K562 (cell line): Measurements from ENCODE around the gene USP12. TPM values are rescaled to one million over a fixed set of nuclear protein-coding genes. Genes with fewer than 3 reads are reported as not detected.

Experiments
- ARID1B ChIP-seq: fragments of 450-650 bp; IDR thresholded peaks from 2 replicates; pipeline ENCODE4 v1.6.1; 2016; ENCODE audit warnings: antibody characterized with exemption, mild to moderate bottlenecking, inconsistent platforms
- KAT2B ChIP-seq: IDR thresholded peaks from one replicate; pipeline ENCODE4 v1.6.1; 2012; ENCODE audit warnings: low read depth, mild to moderate bottlenecking, control low read depth, inconsistent platforms, low read length, moderate library complexity
- MED1 ChIP-seq: sonication (generic); formaldehyde crosslinking; IDR thresholded peaks from 2 replicates; pipeline ENCODE4 v1.8.1; 2023; ENCODE audit warnings: missing genetic modification reagents, borderline replicate concordance
- MIER1 ChIP-seq: fragments of 450-650 bp; IDR thresholded peaks from 2 replicates; pipeline ENCODE4 v1.6.1; 2016; ENCODE audit warnings: antibody characterized with exemption, mild to moderate bottlenecking, low read depth
- NFXL1 ChIP-seq: fragments of 450-650 bp; formaldehyde crosslinking; IDR thresholded peaks from 2 replicates; pipeline ENCODE4 v1.4.0; 2021; ENCODE audit warnings: mild to moderate bottlenecking
- NR0B1 ChIP-seq: fragments of 450-650 bp; IDR thresholded peaks from one replicate; pipeline ENCODE4 v1.6.1; 2018; ENCODE audit warnings: mild to moderate bottlenecking, moderate library complexity; ENCODE audit not compliant: partially characterized antibody
- SAFB2 ChIP-seq: fragments of 200-400 bp; formaldehyde crosslinking; IDR thresholded peaks from 2 replicates; pipeline ENCODE4 v1.6.1; 2018; ENCODE audit warnings: borderline replicate concordance, low read length, low read depth, moderate library complexity; ENCODE audit not compliant: severe bottlenecking
- SMARCA5 ChIP-seq: fragments of 450-650 bp; IDR thresholded peaks from 2 replicates; pipeline ENCODE4 v1.6.1; 2016
- SRSF1 ChIP-seq: fragments of 200-400 bp; formaldehyde crosslinking; IDR thresholded peaks from 2 replicates; pipeline ENCODE4 v1.6.1; 2017; ENCODE audit warnings: mild to moderate bottlenecking, low read depth, low read length, moderate library complexity
- TAF1 ChIP-seq: IDR thresholded peaks from 2 replicates; pipeline ENCODE4 v1.6.1; 2011; ENCODE audit warnings: mild to moderate bottlenecking, low read length, moderate library complexity; ENCODE audit not compliant: insufficient read depth, control insufficient read depth, severe bottlenecking; ENCODE audit errors: extremely low read depth
- TEAD2 ChIP-seq: fragments of 450-650 bp; IDR thresholded peaks from 2 replicates; pipeline ENCODE4 v1.6.1; 2016; ENCODE audit warnings: missing genetic modification characterization, control low read depth, missing compliant biosample characterization
- ZBTB17 ChIP-seq: fragments of 450-650 bp; formaldehyde crosslinking; IDR thresholded peaks from 2 replicates; pipeline ENCODE4 v1.4.0; 2020; ENCODE audit warnings: mild to moderate bottlenecking
- ZMIZ1 ChIP-seq, 2 experiments: fragments of 150-350 bp in 1 of 2; IDR thresholded peaks; 2 replicates each; pipeline ENCODE4 v1.6.1; 2012 to 2016; ENCODE audit warnings: low read depth in 2 of 2, low read length in 2 of 2, mild to moderate bottlenecking in 1 of 2, moderate library complexity in 1 of 2
- ZNF121 ChIP-seq: sonication (generic); formaldehyde crosslinking; conservative IDR thresholded peaks from 2 replicates; pipeline ENCODE4 v1.8.0; 2022; ENCODE audit warnings: missing genetic modification reagents
- ZNF197 ChIP-seq: fragments of 200-800 bp; sonication (Bioruptor generic); IDR thresholded peaks from 2 replicates; pipeline ENCODE4 v1.6.1; 2016; ENCODE audit warnings: low read depth, missing genetic modification characterization, missing compliant biosample characterization
- polyA plus RNA-seq, 8 experiments: library from polyadenylated mRNA; depleted of rRNA in 4 of 8; stranded (reverse) in 5 of 8; unstranded in 3 of 8; fragments of >200 nt; fragmentation: Nextera tagmentation in 2 of 8; fragmentation: Illumina TruSeq in 1 of 8; extraction: Ambion mirVana in 2 of 8; extraction: Trizol in 1 of 8; gene quantifications; 2 replicates each; pipeline versions ENCODE4 v1.2.1 to v1.2.3, GENCODE V29; 2011 to 2014; ENCODE audit warnings: inconsistent platforms in 1 of 8, missing spikeins in 1 of 8
- total RNA-seq, 7 experiments: library from RNA; depleted of rRNA in 6 of 7; stranded (reverse); fragments of >200 nt in 6 of 7; fragmentation: Illumina TruSeq in 2 of 7; extraction: Trizol in 2 of 7; gene quantifications; 2 replicates each; pipeline versions ENCODE4 v1.2.1 to v1.2.3, GENCODE V29; 2011 to 2021; ENCODE audit warnings: low replicate concordance in 1 of 7
- TF ChIP-seq, protein P1 (sequence below), 2 experiments: fragments of 450-650 bp; IDR thresholded peaks; 2 replicates each; pipeline ENCODE4 v1.6.1; 2018; ENCODE audit warnings: mild to moderate bottlenecking in 2 of 2, low read depth in 1 of 2; ENCODE audit not compliant: partially characterized antibody in 2 of 2

USP12 gene
- total and polyA plus RNA-seq, 9 of the 15 experiments (the other 6 are each of a cell fraction or from before 2014, with no cell fraction given): 1.8 to 20.5 (median 13.3) TPM

GRCh38 chr13:27194895-27195764 is 23.5 kb upstream of the USP12 start (continued):
- TF ChIP-seq, protein P1, sequence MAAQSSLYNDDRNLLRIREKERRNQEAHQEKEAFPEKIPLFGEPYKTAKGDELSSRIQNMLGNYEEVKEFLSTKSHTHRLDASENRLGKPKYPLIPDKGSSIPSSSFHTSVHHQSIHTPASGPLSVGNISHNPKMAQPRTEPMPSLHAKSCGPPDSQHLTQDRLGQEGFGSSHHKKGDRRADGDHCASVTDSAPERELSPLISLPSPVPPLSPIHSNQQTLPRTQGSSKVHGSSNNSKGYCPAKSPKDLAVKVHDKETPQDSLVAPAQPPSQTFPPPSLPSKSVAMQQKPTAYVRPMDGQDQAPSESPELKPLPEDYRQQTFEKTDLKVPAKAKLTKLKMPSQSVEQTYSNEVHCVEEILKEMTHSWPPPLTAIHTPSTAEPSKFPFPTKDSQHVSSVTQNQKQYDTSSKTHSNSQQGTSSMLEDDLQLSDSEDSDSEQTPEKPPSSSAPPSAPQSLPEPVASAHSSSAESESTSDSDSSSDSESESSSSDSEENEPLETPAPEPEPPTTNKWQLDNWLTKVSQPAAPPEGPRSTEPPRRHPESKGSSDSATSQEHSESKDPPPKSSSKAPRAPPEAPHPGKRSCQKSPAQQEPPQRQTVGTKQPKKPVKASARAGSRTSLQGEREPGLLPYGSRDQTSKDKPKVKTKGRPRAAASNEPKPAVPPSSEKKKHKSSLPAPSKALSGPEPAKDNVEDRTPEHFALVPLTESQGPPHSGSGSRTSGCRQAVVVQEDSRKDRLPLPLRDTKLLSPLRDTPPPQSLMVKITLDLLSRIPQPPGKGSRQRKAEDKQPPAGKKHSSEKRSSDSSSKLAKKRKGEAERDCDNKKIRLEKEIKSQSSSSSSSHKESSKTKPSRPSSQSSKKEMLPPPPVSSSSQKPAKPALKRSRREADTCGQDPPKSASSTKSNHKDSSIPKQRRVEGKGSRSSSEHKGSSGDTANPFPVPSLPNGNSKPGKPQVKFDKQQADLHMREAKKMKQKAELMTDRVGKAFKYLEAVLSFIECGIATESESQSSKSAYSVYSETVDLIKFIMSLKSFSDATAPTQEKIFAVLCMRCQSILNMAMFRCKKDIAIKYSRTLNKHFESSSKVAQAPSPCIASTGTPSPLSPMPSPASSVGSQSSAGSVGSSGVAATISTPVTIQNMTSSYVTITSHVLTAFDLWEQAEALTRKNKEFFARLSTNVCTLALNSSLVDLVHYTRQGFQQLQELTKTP (IDR thresholded peaks at IDR 0.05; ENCODE audit: low read depth in 1 of 2, partially characterized antibody in 2 of 2): peak in 1 of 2 experiments; percentile 40
- TF ChIP-seq TEAD2 (no peak), TAF1 (no peak), ZBTB17 (CRISPR knock-in tag) (no peak), MED1 (no peak), SMARCA5 (no peak), KAT2B (no peak), NFXL1 (no peak), ARID1B (peak; percentile 83), ZNF121 (no peak), SAFB2 (no peak), MIER1 (no peak), SRSF1 (no peak), ZNF197 (CRISPR knock-in tag) (no peak), ZMIZ1 (IDR thresholded peaks at IDR 0.05; ENCODE audit: low read depth in 2 of 2, low read length in 2 of 2) (no peak), NR0B1 (no peak)
